Upper lobe of right lung (tissue), 1 donor: ENCODE results near the gene KLHL35. TPM values are rescaled to one million over a fixed set of nuclear protein-coding genes. Genes with fewer than 3 reads are reported as not detected.

Source experiments
- ATAC-seq: fragments of 200-7000 bp; cut with Tn5 transposase; one replicate; pipeline ENCODE4 v1.9.1; 2020; ENCODE audit warnings: mild to moderate bottlenecking, moderate library complexity
- DNase-seq: peaks from one replicate; pipeline ENCODE4 v3.0.0-alpha.2; 2020
- H3K27ac ChIP-seq: fragments of 200-600 bp; one replicate; pipeline ENCODE4 v1.8.0; 2022
- H3K27me3 ChIP-seq: fragments of 200-600 bp; one replicate; pipeline ENCODE4 v1.8.0; 2022; ENCODE audit warnings: mild to moderate bottlenecking
- H3K36me3 ChIP-seq: fragments of 200-600 bp; one replicate; pipeline ENCODE4 v1.8.0; 2022
- H3K4me1 ChIP-seq: fragments of 200-600 bp; one replicate; pipeline ENCODE4 v1.8.0; 2022
- H3K4me3 ChIP-seq: fragments of 200-600 bp; one replicate; pipeline ENCODE4 v1.8.0; 2022; ENCODE audit warnings: mild to moderate bottlenecking
- H3K9me3 ChIP-seq: fragments of 200-600 bp; one replicate; pipeline ENCODE4 v1.8.0; 2022
- intact Hi-C: fragments of 100-400 bp; cut with DNase I; formaldehyde crosslinking; loops from one replicate; pipeline ENCODE4 v1.11.0; 2022
- total RNA-seq: library from RNA; stranded (reverse); fragmentation: NEBNext Ultra II Directional; extraction: Animal tissue kit (Norgen Biotek cat#: 25700); gene quantifications from one replicate; pipeline ENCODE4 v1.2.1, GENCODE V29; 2021
- TF ChIP-seq, protein P1 (sequence below): fragments of 200-600 bp; IDR thresholded peaks from one replicate; pipeline ENCODE4 v1.8.0; 2022; ENCODE audit warnings: antibody characterized with exemption
- donor health status: DM: no; HTN: yes; CAD: no; lungs with severe emphysema.

The KLHL35 gene
- total RNA-seq, 1 donor from 2014 or later, result 3.4 TPM

GRCh38 chr11:75400146-75400865 is 32.7 kb downstream of the KLHL35 start:
- intact Hi-C loops, result no loop called here
- peaks cover 27% of the 10 kb centered on the region for H3K4me1 ChIP-seq
- no peaks in the 10 kb centered on the region for H3K27me3 ChIP-seq
- DNase-seq (peak; percentile 6), ATAC-seq (no peak)
- H3K4me3 ChIP-seq, result peak overlapping the region; percentile 83
- H3K9me3 ChIP-seq, result no peaks in the 10 kb centered on the region
- H3K36me3 ChIP-seq, result peaks cover 48% of the 10 kb centered on the region
- peak overlapping the region; percentile 96 for H3K27ac ChIP-seq
- TF ChIP-seq, protein P1, sequence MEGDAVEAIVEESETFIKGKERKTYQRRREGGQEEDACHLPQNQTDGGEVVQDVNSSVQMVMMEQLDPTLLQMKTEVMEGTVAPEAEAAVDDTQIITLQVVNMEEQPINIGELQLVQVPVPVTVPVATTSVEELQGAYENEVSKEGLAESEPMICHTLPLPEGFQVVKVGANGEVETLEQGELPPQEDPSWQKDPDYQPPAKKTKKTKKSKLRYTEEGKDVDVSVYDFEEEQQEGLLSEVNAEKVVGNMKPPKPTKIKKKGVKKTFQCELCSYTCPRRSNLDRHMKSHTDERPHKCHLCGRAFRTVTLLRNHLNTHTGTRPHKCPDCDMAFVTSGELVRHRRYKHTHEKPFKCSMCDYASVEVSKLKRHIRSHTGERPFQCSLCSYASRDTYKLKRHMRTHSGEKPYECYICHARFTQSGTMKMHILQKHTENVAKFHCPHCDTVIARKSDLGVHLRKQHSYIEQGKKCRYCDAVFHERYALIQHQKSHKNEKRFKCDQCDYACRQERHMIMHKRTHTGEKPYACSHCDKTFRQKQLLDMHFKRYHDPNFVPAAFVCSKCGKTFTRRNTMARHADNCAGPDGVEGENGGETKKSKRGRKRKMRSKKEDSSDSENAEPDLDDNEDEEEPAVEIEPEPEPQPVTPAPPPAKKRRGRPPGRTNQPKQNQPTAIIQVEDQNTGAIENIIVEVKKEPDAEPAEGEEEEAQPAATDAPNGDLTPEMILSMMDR, result no peak

DNA sequence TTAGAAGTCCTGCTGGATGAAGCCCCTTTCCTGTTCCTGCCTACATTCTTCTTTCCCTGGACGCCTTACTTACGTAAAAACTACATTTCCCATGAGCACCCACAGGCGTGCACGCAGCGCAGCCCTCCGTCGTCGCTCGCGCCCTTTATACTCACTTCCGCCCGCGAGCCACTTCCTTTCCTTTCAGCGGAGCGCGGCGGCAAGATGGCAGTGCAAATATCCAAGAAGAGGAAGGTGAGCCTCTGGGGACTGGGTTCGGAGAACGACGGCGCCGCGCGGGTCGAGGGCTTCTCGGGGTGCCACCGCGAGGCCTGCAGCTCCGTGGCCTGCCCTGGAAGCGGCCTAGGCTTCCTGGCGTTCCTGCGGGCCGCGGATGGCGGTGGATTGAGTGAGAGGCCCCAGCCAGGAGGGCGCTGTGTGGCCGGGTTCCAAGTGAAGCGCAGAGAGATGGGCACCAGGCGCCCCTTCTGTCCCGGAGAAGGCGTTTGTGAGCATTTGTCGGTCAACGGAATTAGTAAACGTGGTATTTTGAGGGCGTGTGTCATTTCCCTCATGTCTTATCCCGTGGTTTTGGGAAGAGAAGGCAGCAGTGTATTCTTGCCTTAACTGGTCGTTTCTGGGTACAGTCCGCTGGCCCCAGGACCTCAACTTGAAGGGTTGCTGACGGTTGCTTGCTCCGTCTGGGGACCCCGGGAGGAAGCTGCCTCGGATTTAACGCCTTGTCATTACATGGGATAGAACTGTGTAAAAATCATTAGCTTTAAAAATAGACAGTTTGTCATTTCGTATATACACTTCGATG is 33.5 kb downstream of the KLHL35 start, which contains the start of gene RPS3:
RPS3 (plus strand) TSS at position 175 of the 802 bp plus-strand sequence; CDS start at position 205, 30 bp downstream.
- TF ChIP-seq, protein P1, result peak; percentile 23
- Histone ChIP-seq H3K9me3 (no peaks in the 10 kb centered on the region), H3K36me3 (peaks cover 41% of the 10 kb centered on the region), H3K27ac (peak within 1 kb of the TSS; percentile 96), H3K4me1 (peaks cover 27% of the 10 kb centered on the region), H3K4me3 (peak within 1 kb of the TSS; percentile 83), H3K27me3 (no peaks in the 10 kb centered on the region)
- intact Hi-C loops, result no loop called here
- peak; percentile 98 for ATAC-seq
- peak; percentile 95 for DNase-seq

- Histone ChIP-seq H3K36me3 (peaks cover 34% of the 10 kb centered on the region), H3K27ac (no peak overlapping the region), H3K4me3 (no peak overlapping the region), H3K27me3 (no peaks in the 10 kb centered on the region), H3K9me3 (no peaks in the 10 kb centered on the region), H3K4me1 (peaks cover 27% of the 10 kb centered on the region)
- intact Hi-C loops, result no loop called here
- ATAC-seq (no peak), DNase-seq (peak; percentile 36)
- TF ChIP-seq, protein P1, result no peak
These were observed 34.1 kb downstream of the KLHL35 start for GRCh38 chr11:75398906-75399305.

- peak; percentile 5 for DNase-seq
- intact Hi-C loops, result no loop called here
- ATAC-seq, result no peak
- TF ChIP-seq, protein P1, result no peak
- H3K4me3 ChIP-seq, result no peak overlapping the region
- H3K36me3 ChIP-seq, result no peaks in the 10 kb centered on the region
- H3K27ac ChIP-seq, result no peak overlapping the region
- no peaks in the 10 kb centered on the region for H3K27me3 ChIP-seq
- no peaks in the 10 kb centered on the region for H3K4me1 ChIP-seq
- H3K9me3 ChIP-seq, result no peaks in the 10 kb centered on the region
These were observed 38.7 kb downstream of the KLHL35 start for GRCh38 chr11:75394085-75394840.

DNA sequence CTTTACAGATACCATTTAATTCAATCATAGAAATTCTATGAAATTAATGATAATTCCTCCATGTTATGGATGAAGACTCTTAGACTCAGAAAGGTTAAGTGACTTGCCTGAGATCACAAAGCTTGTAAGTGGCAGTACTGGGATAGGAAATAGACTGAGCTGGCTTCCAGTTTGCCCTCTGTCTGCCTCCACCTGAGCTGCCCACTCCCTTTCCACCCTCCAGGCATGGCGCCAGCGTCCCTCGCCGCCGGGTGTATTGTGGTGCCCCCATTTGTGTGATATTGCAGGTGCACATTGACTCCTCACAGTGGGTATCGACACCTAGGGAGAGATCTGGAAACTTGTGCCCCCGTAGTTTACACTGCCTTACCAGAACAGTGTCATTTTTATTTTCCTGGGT is 43.1 kb downstream of the KLHL35 start:
- H3K27me3 ChIP-seq, result no peaks in the 10 kb centered on the region
- DNase-seq, result no peak

More for the DNA sequence above, 43.1 kb downstream of the KLHL35 start:
- Histone ChIP-seq H3K27ac (no peak overlapping the region), H3K36me3 (no peaks in the 10 kb centered on the region), H3K9me3 (no peaks in the 10 kb centered on the region), H3K4me1 (peaks cover 9% of the 10 kb centered on the region), H3K4me3 (no peak overlapping the region)
- ATAC-seq, result no peak
- intact Hi-C loops, result no loop called here
- TF ChIP-seq, protein P1, result no peak
